K562 (cell line): ENCODE results near the gene CEP43. TPM values are rescaled to one million over a fixed set of nuclear protein-coding genes. Genes with fewer than 3 reads are reported as not detected.

Experiments
- ATAC-seq: fragments of 200-7000 bp; cut with Tn5 transposase; 3 replicates; pipeline ENCODE4 v1.9.1; 2020; ENCODE audit warnings: moderate library complexity
- BruUV-seq: library from RNA; stranded (reverse); fragments of 400-500 nt; replicated peaks from 2 replicates; lab custom pipeline; 2021; lab: Mats Ljungman, UMichigan
- CTCF ChIA-PET: fragments of 300-600 bp; formaldehyde crosslinking; extraction: SDS; loops from one replicate; lab custom pipeline; 2021; ENCODE audit warnings: low intra/inter-chr PET ratio; lab: Yijun Ruan, JAX
- POLR2A ChIA-PET: fragments of 300-600, 350-650 bp; sonication (Branson Sonifier 250); formaldehyde crosslinking; extraction: SDS; loops from one replicate; lab custom pipeline; 2021; ENCODE audit warnings: antibody characterized with exemption, inconsistent platforms; lab: Yijun Ruan, JAX
- DNase-seq, 4 experiments: peaks; one replicate each; pipeline versions ENCODE4 v3.0.0 to v3.0.0-alpha.2; 2011 to 2018; ENCODE audit warnings: low spot score in 3 of 4, mixed read lengths in 3 of 4; ENCODE audit errors: extremely low read depth in 1 of 4
- FAIRE-seq: peaks from 2 replicates; lab custom pipeline; 2011; peaks lifted over from hg19 to GRCh38; lab: Jason Lieb, UNC
- H2AFZ ChIP-seq: 2 replicates; pipeline ENCODE4 v1.6.0; 2011; ENCODE audit warnings: low read depth, low read length, control low read depth, inconsistent platforms
- H3K27ac ChIP-seq: fragments of 200-600 bp; 3 replicates; pipeline ENCODE4 v1.8.0; 2011; ENCODE audit warnings: low read depth, mild to moderate bottlenecking, control low read depth, inconsistent platforms, low read length, moderate library complexity, mixed read lengths; ENCODE audit errors: extremely low read depth
- H3K27me3 ChIP-seq, 2 experiments: fragments of 300-600 bp in 1 of 2; 2 replicates in 1 of 2; 3 replicates in 1 of 2; pipeline versions ENCODE4 v1.6.0 to v1.8.0; 2011; ENCODE audit warnings: inconsistent platforms in 2 of 2, low read length in 2 of 2, mild to moderate bottlenecking in 1 of 2, mixed read lengths in 1 of 2, moderate library complexity in 1 of 2; ENCODE audit not compliant: control insufficient read depth in 2 of 2, insufficient read depth in 2 of 2
- H3K36me3 ChIP-seq: fragments of 300-600 bp; 3 replicates; pipeline ENCODE4 v1.8.0; 2011; ENCODE audit warnings: mild to moderate bottlenecking, low read length, inconsistent platforms; ENCODE audit not compliant: control insufficient read depth, insufficient read depth
- H3K4me1 ChIP-seq, 2 experiments: fragments of 200-600 bp in 1 of 2; replicated peaks in 1 of 2; 2 replicates in 1 of 2; 3 replicates in 1 of 2; pipeline versions ENCODE4 v1.5.1 to v1.8.0; 2011; ENCODE audit warnings: inconsistent platforms in 2 of 2, low read length in 2 of 2, mild to moderate bottlenecking in 1 of 2, mixed read lengths in 1 of 2, moderate library complexity in 1 of 2; ENCODE audit not compliant: control insufficient read depth in 2 of 2, insufficient read depth in 2 of 2
- H3K4me2 ChIP-seq: 2 replicates; pipeline ENCODE4 v1.6.1; 2011; ENCODE audit warnings: low read length, control low read depth, inconsistent platforms, mixed read lengths; ENCODE audit not compliant: insufficient read depth
- H3K4me3 ChIP-seq: fragments of 200-600 bp; sonication (generic), shearing (Covaris generic); 2 replicates; pipeline ENCODE4 v1.5.1; 2016; ENCODE audit warnings: control low read depth, inconsistent platforms
- H3K79me2 ChIP-seq: fragments of 200-600 bp; 3 replicates; pipeline ENCODE4 v1.8.0; 2011; ENCODE audit warnings: low read length, inconsistent platforms; ENCODE audit not compliant: control insufficient read depth, insufficient read depth
- H3K9ac ChIP-seq, 2 experiments: 2 replicates each; pipeline versions ENCODE4 v1.6.0 to v1.6.1; 2011; ENCODE audit warnings: low read depth in 2 of 2, low read length in 2 of 2, control low read depth in 1 of 2, inconsistent platforms in 1 of 2, mild to moderate bottlenecking in 1 of 2, mixed read lengths in 1 of 2; ENCODE audit not compliant: insufficient read depth in 1 of 2
- H3K9me1 ChIP-seq: one replicate; pipeline ENCODE4 v1.6.0; 2011; ENCODE audit warnings: inconsistent platforms, mild to moderate bottlenecking, low read length, moderate library complexity; ENCODE audit not compliant: control insufficient read depth, insufficient read depth
- H3K9me3 ChIP-seq: replicated peaks from 2 replicates; pipeline ENCODE4 v1.5.1; 2011; ENCODE audit warnings: low read depth, low read length, inconsistent platforms; ENCODE audit not compliant: control insufficient read depth, insufficient read depth
- H4K20me1 ChIP-seq: replicated peaks from 2 replicates; pipeline ENCODE4 v1.6.1; 2011; ENCODE audit warnings: low read length, inconsistent platforms, mixed read lengths; ENCODE audit not compliant: control insufficient read depth, insufficient read depth
- CREB3 ChIP-seq: fragments of 450-650 bp; conservative IDR thresholded peaks from 2 replicates; pipeline ENCODE4 v1.6.1; 2016; ENCODE audit warnings: missing genetic modification characterization, low read depth, mild to moderate bottlenecking, missing compliant biosample characterization, moderate library complexity
- FOXK2 ChIP-seq, 2 experiments: fragments of 450-650 bp; IDR thresholded peaks in 1 of 2; conservative IDR thresholded peaks in 1 of 2; 2 replicates each; pipeline ENCODE4 v1.6.1; 2016; ENCODE audit warnings: low read depth in 2 of 2, mild to moderate bottlenecking in 1 of 2
- PRPF4 ChIP-seq: fragments of 200-400 bp; formaldehyde crosslinking; IDR thresholded peaks from one replicate; pipeline ENCODE4 v1.6.1; 2017; ENCODE audit warnings: low read length, low read depth, mild to moderate bottlenecking; ENCODE audit not compliant: insufficient read depth, poor library complexity, severe bottlenecking
- WGBS: fragments of 100-300 bp; shearing (Covaris generic); methylation state at CpG from one replicate; pipeline ENCODE4 v1.1.6; 2016; ENCODE audit warnings: low coverage, mixed read lengths; ENCODE audit not compliant: insufficient coverage; ENCODE audit errors: missing lambda C conversion rate; 5-methylcytosine and 5-hydroxymethylcytosine counted together
- in situ Hi-C: fragments of 300-500 bp; cut with MboI; formaldehyde crosslinking; loops from 4 replicates; pipeline ENCODE4 v1.15.0; 2018; ENCODE audit warnings: inconsistent platforms, mixed read lengths
- intact Hi-C: fragments of 100-400 bp; cut with micrococcal nuclease; formaldehyde crosslinking; loops from 2 replicates; pipeline ENCODE4 v1.14.2; 2022
- polyA plus RNA-seq, 8 experiments: library from polyadenylated mRNA; depleted of rRNA in 4 of 8; stranded (reverse) in 5 of 8; unstranded in 3 of 8; fragments of >200 nt; fragmentation: Nextera tagmentation in 2 of 8; fragmentation: Illumina TruSeq in 1 of 8; extraction: Ambion mirVana in 2 of 8; extraction: Trizol in 1 of 8; gene quantifications; 2 replicates each; pipeline versions ENCODE4 v1.2.1 to v1.2.3, GENCODE V29; 2011 to 2014; ENCODE audit warnings: inconsistent platforms in 1 of 8, missing spikeins in 1 of 8
- total RNA-seq, 7 experiments: library from RNA; depleted of rRNA in 6 of 7; stranded (reverse); fragments of >200 nt in 6 of 7; fragmentation: Illumina TruSeq in 2 of 7; extraction: Trizol in 2 of 7; gene quantifications; 2 replicates each; pipeline versions ENCODE4 v1.2.1 to v1.2.3, GENCODE V29; 2011 to 2021; ENCODE audit warnings: low replicate concordance in 1 of 7

CEP43 gene
- total and polyA plus RNA-seq, 9 of the 15 experiments (the other 6 are each of a cell fraction or from before 2014, with no cell fraction given), result 15.2 to 55.7 (median 47.4) TPM

GRCh38 chr6:166949528-166950442 is 49.4 kb upstream of the CEP43 start:
- FAIRE-seq, result no peak
- no peak for ATAC-seq
- no TSS peak for BruUV-seq
- POLR2A ChIA-PET, result interaction anchor here (0.5 to 1.7 kb wide), 2 partner anchors 13 to 194 kb away, joined by 3 to 4 read pairs; no protein-coding TSS in a partner anchor
- CTCF ChIA-PET, result interaction anchor here (0.6 to 2.0 kb wide), 3 partner anchors 11 to 171 kb away, joined by 3 to 9 read pairs (median 5); no protein-coding TSS in a partner anchor
- H3K9ac ChIP-seq, result 0 out of 4 replicates have a peak overlapping the region, but pooled peaks of 1 of the 2 experiments have one; percentile 1
- no peak overlapping the region for H3K4me2 ChIP-seq
- no peaks in the 10 kb centered on the region for H3K27me3 ChIP-seq
- peaks cover 39% of the 10 kb centered on the region; the same call in 2 of the 3 replicates for H3K36me3 ChIP-seq
- H3K4me3 ChIP-seq, result no peak overlapping the region
- no peaks in the 10 kb centered on the region for H3K9me3 ChIP-seq
- peaks cover 2% of the 10 kb centered on the region for H3K9me1 ChIP-seq
- no peak for DNase-seq
- in situ Hi-C loops, result loop anchor here (10.0 kb wide), 1 partner anchor 175 kb away; no protein-coding TSS in a partner anchor
- peaks cover 6% of the 10 kb centered on the region; the same call in 1 of the 3 replicates for H3K79me2 ChIP-seq
- 61% methylated on average over 9 of the region's 9 CpGs for WGBS
- H3K4me1 ChIP-seq, result peaks cover 14 to 25% of the 10 kb centered on the region in 2 experiments
- no peaks in the 10 kb centered on the region; the same call in 1 of the 2 replicates for H4K20me1 ChIP-seq
- TF ChIP-seq FOXK2 (conservative IDR thresholded peaks at IDR 0.05 in 1 of 2, IDR thresholded peaks at IDR 0.05 in 1 of 2; ENCODE audit: low read depth in 2 of 2) (no peak), PRPF4 (no peak), CREB3 (tag) (no peak)
- H3K27ac ChIP-seq, result no peak overlapping the region
- intact Hi-C loops, result loop anchor here (2.0 kb wide), 1 partner anchor 99 kb away; no protein-coding TSS in a partner anchor
- H2AFZ ChIP-seq, result no peak overlapping the region
